Measurements from ENCODE around the gene LCE5A.
"Not testable (repeated sequence)": the region's sequence is repeated elsewhere in the genome, so short reads cannot be mapped to it uniquely, and the experiment has no call there.

LCE5A gene

DNA sequence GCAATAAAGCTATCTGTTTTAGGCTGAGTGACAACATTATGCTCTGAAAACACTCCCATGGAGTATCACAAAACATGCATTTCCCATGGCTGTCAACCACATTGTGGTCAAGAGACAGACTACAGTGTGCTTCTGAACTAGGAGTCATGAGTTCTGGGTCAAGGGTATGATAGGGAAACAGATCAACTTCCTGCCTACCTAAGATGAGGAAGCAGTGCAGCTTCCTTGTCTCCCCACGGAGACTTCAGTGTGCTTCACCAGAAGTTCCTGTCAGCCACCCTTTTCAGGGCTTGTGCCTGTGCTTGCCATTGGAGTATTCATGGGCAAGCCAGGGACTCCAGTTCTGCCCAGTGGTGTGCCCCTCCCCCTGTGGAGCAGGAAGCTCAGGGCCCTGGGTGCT, 36.1 kb downstream of the LCE5A start:
- no peak overlapping the region for H3K4me3 ChIP-seq (ENCODE audit: low read depth, low read length)
- CTCF ChIA-PET = no interaction called here
- POLR2A ChIA-PET = no interaction called here
- TF ChIP-seq, protein P1, sequence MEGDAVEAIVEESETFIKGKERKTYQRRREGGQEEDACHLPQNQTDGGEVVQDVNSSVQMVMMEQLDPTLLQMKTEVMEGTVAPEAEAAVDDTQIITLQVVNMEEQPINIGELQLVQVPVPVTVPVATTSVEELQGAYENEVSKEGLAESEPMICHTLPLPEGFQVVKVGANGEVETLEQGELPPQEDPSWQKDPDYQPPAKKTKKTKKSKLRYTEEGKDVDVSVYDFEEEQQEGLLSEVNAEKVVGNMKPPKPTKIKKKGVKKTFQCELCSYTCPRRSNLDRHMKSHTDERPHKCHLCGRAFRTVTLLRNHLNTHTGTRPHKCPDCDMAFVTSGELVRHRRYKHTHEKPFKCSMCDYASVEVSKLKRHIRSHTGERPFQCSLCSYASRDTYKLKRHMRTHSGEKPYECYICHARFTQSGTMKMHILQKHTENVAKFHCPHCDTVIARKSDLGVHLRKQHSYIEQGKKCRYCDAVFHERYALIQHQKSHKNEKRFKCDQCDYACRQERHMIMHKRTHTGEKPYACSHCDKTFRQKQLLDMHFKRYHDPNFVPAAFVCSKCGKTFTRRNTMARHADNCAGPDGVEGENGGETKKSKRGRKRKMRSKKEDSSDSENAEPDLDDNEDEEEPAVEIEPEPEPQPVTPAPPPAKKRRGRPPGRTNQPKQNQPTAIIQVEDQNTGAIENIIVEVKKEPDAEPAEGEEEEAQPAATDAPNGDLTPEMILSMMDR (IDR thresholded peaks at IDR 0.05; ENCODE audit: insufficient read depth, low read length, missing control alignments) = no peak
- no peak for DNase-seq (ENCODE audit: low read depth, low spot score)

DNA sequence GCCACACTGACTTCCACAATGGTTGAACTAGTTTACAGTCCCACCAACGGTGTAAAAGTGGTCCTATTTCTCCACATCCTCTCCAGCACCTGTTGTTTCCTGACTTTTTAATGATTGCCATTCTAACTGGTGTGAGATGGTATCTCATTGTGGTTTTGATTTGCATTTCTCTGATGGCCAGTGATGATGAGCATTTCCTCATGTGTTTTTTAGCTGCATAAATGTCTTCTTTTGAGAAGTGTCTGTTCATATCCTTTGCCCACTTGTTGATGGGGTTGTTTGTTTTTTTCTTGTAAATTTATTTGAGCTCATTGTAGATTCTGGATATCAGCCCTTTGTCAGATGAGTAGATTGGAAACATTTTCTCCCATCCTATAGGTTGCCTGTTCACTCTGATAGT, 37.8 kb downstream of the LCE5A start:
- H3K4me3 ChIP-seq (ENCODE audit: low read depth, low read length); DNase-seq (ENCODE audit: low read depth, low spot score); CTCF ChIA-PET; POLR2A ChIA-PET: not testable (repeated sequence)
